HCT116 (cell line): ENCODE results near the gene ADGRD1.

Source experiments
- ATF3 ChIP-seq: IDR thresholded peaks from 2 replicates; pipeline ENCODE4 v1.6.1; 2012
- CTCF ChIP-seq, 3 experiments: fragments of 200-600 bp in 1 of 3; sonication (generic) in 1 of 3; IDR thresholded peaks in 2 of 3; conservative IDR thresholded peaks in 1 of 3; 2 replicates each; pipeline ENCODE4 v1.5.1; 2012 to 2017; ENCODE audit warnings: low read depth in 2 of 3, low read length in 2 of 3, antibody characterized with exemption in 1 of 3, borderline replicate concordance in 1 of 3, control low read depth in 1 of 3, mild to moderate bottlenecking in 1 of 3, mixed read lengths in 1 of 3, mixed run types in 1 of 3, moderate library complexity in 1 of 3; ENCODE audit not compliant: insufficient read depth in 1 of 3
- EZH2 ChIP-seq: fragments of 200-600 bp; sonication (generic); IDR thresholded peaks from 2 replicates; pipeline ENCODE4 v1.6.1; 2017; ENCODE audit warnings: antibody characterized with exemption, mixed run types
- EZH2phosphoT487 ChIP-seq: fragments of 200-600 bp; IDR thresholded peaks from 2 replicates; pipeline ENCODE4 v1.6.1; 2018; ENCODE audit warnings: antibody characterized with exemption, borderline replicate concordance
- POLR2AphosphoS5 ChIP-seq: IDR thresholded peaks from 2 replicates; pipeline ENCODE4 v1.6.1; 2011; ENCODE audit warnings: mild to moderate bottlenecking, low read depth, low read length, moderate library complexity
- REST ChIP-seq: IDR thresholded peaks from 2 replicates; pipeline ENCODE4 v1.6.1; 2012; ENCODE audit warnings: low read depth
- YY1 ChIP-seq: IDR thresholded peaks from 2 replicates; pipeline ENCODE4 v1.6.1; 2011; ENCODE audit warnings: low read length, low read depth, moderate library complexity, mild to moderate bottlenecking; ENCODE audit not compliant: insufficient replicate concordance; ENCODE audit errors: extremely low read depth

DNA sequence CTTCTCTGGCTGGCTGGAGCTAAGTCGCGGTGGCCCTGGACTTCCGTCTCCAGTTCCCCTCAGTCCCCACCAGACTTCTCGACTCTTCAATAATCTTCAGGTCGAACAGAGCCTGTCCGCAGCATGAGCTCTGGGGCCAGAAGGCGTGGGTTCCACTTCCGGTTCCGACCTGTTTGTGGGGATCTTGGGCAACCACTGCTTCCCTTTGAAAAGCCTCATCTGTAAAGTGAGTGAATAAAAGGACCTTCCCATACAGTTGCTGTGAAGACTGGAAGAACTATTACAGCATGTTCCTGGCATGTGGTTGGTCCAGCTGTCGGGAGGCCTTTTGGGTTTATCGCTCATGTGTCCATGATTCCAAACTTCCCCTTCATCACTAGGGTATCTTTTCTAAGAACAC lies 19.4 kb downstream of the ADGRD1 start:
- TF ChIP-seq YY1, result no peak
- no peak for TF ChIP-seq CTCF (IDR thresholded peaks at IDR 0.05 in 2 of 3, conservative IDR thresholded peaks at IDR 0.05 in 1 of 3; ENCODE audit: borderline replicate concordance in 1 of 3, insufficient read depth in 1 of 3, low read depth in 2 of 3, low read length in 2 of 3)
- TF ChIP-seq EZH2phosphoT487, result no peak
- no peak for TF ChIP-seq REST
- no peak for TF ChIP-seq ATF3
- TF ChIP-seq EZH2, result no peak
- no peak for TF ChIP-seq POLR2AphosphoS5
